Measurements from ENCODE around the gene PGP. TPM values are rescaled to one million over a fixed set of nuclear protein-coding genes. Genes with fewer than 3 reads are reported as not detected.

The PGP gene
- total RNA-seq, 2 donors from 2014 or later = 31.0 to 32.0 TPM

GRCh38 chr16:2257726-2258125, 43.1 kb upstream of the PGP start:
- Histone ChIP-seq H3K9me3 (ENCODE audit: control insufficient read depth, low read length) (no peaks in the 10 kb centered on the region), H3K36me3 (ENCODE audit: control insufficient read depth, insufficient read depth, low read length) (peaks cover 98% of the 10 kb centered on the region), H3K4me1 (ENCODE audit: control insufficient read depth, insufficient read depth, low read length) (no peaks in the 10 kb centered on the region), H3K27ac (ENCODE audit: low read depth, low read length) (no peak overlapping the region), H3K4me3 (ENCODE audit: low read length) (no peak overlapping the region), H3K9ac (ENCODE audit: extremely low read depth, low read length, poor library complexity, severe bottlenecking) (no peak overlapping the region), H3K27me3 (ENCODE audit: control insufficient read depth, insufficient read depth, low read length, poor library complexity, severe bottlenecking) (no peaks in the 10 kb centered on the region)
- peaks cover 8% of the 10 kb centered on the region for H3K4me1 Mint-ChIP-seq
- H3K27ac Mint-ChIP-seq = peak overlapping the region; percentile 55
- no peak overlapping the region for H3K4me3 Mint-ChIP-seq
- DNase-seq = no peak
- H3K36me3 Mint-ChIP-seq (ENCODE audit: low read depth) = peaks cover 83% of the 10 kb centered on the region
- TF ChIP-seq CTCF (conservative IDR thresholded peaks at IDR 0.05) = no peak
- H3K9me3 Mint-ChIP-seq = no peaks in the 10 kb centered on the region
- 96 to 98% methylated on average over 5 to 6 of the region's 6 CpGs for WGBS, 2 experiments (ENCODE audit: insufficient coverage in 1 of 2, insufficient read length in 1 of 2)
- no peaks in the 10 kb centered on the region for H3K27me3 Mint-ChIP-seq (ENCODE audit: insufficient read depth)

GRCh38 chr16:2256531-2257140, 42.0 kb upstream of the PGP start:
- no peak for TF ChIP-seq CTCF (conservative IDR thresholded peaks at IDR 0.05)
- Mint-ChIP-seq H3K36me3 (ENCODE audit: low read depth) (peaks cover 76% of the 10 kb centered on the region), H3K27me3 (ENCODE audit: insufficient read depth) (no peaks in the 10 kb centered on the region), H3K27ac (peak overlapping the region; percentile 48), H3K9me3 (no peaks in the 10 kb centered on the region), H3K4me1 (peaks cover 14% of the 10 kb centered on the region), H3K4me3 (no peak overlapping the region)
- Histone ChIP-seq H3K9me3 (ENCODE audit: control insufficient read depth, low read length) (no peaks in the 10 kb centered on the region), H3K27me3 (ENCODE audit: control insufficient read depth, insufficient read depth, low read length, poor library complexity, severe bottlenecking) (no peaks in the 10 kb centered on the region), H3K9ac (ENCODE audit: extremely low read depth, low read length, poor library complexity, severe bottlenecking) (no peak overlapping the region), H3K4me1 (ENCODE audit: control insufficient read depth, insufficient read depth, low read length) (peaks cover 7% of the 10 kb centered on the region), H3K4me3 (ENCODE audit: low read length) (no peak overlapping the region), H3K36me3 (ENCODE audit: control insufficient read depth, insufficient read depth, low read length) (peaks cover 90% of the 10 kb centered on the region), H3K27ac (ENCODE audit: low read depth, low read length) (no peak overlapping the region)
- peak; percentile 40 for DNase-seq
- WGBS, 2 experiments (ENCODE audit: insufficient coverage in 1 of 2, insufficient read length in 1 of 2) = 97% methylated on average over 6 to 12 of the region's 12 CpGs

- Histone ChIP-seq H3K4me3 (ENCODE audit: low read length) (no peak overlapping the region), H3K9me3 (ENCODE audit: control insufficient read depth, low read length) (no peaks in the 10 kb centered on the region), H3K9ac (ENCODE audit: extremely low read depth, low read length, poor library complexity, severe bottlenecking) (no peak overlapping the region), H3K27ac (ENCODE audit: low read depth, low read length) (no peak overlapping the region), H3K4me1 (ENCODE audit: control insufficient read depth, insufficient read depth, low read length) (peaks cover 7% of the 10 kb centered on the region), H3K27me3 (ENCODE audit: control insufficient read depth, insufficient read depth, low read length, poor library complexity, severe bottlenecking) (no peaks in the 10 kb centered on the region), H3K36me3 (ENCODE audit: control insufficient read depth, insufficient read depth, low read length) (peaks cover 66% of the 10 kb centered on the region)
- Mint-ChIP-seq H3K36me3 (ENCODE audit: low read depth) (peaks cover 59% of the 10 kb centered on the region), H3K27ac (peak overlapping the region; percentile 70), H3K9me3 (peaks cover 2% of the 10 kb centered on the region), H3K4me1 (peaks cover 14% of the 10 kb centered on the region), H3K4me3 (no peak overlapping the region), H3K27me3 (ENCODE audit: insufficient read depth) (no peaks in the 10 kb centered on the region)
- no peak for TF ChIP-seq CTCF (conservative IDR thresholded peaks at IDR 0.05)
- whole genome bisulfite sequencing, 2 experiments (ENCODE audit: insufficient coverage in 1 of 2, insufficient read length in 1 of 2) = 92 to 99% methylated on average over 7 to 11 of the region's 11 CpGs
- DNase-seq = peak; percentile 41
Observed at GRCh38 chr16:2253293-2253692, 38.7 kb upstream of the PGP start.
